C1 segment of cervical spinal cord (tissue), 14 donors: ENCODE measurements around the gene ARPC2.
"Not testable (repeated sequence)": the region's sequence is repeated elsewhere in the genome, so short reads cannot be mapped to it uniquely, and the experiment has no call there.

Experiments
- DNase-seq, 14 donors: peaks; one replicate each; lab custom pipeline; 2025; lab: John Stamatoyannopoulos, UW

Gene ARPC2

GRCh38 chr2:218270721-218271486 lies 53.9 kb downstream of the ARPC2 start:
- peak in 1 of 14 donors; percentile 58 for DNase-seq

- DNase-seq, result no peak
Observed at GRCh38 chr2:218271487-218271797, 54.5 kb downstream of the ARPC2 start.

- DNase-seq, result no peak
Observed at GRCh38 chr2:218271865-218272530, 55.0 kb downstream of the ARPC2 start.

GRCh38 chr2:218272531-218273212 lies 55.7 kb downstream of the ARPC2 start:
- DNase-seq, result peak in 12 of 14 donors; percentile 60 to 79 (median 73)

- DNase-seq, result not testable (repeated sequence)
Observed at GRCh38 chr2:218273214-218273907, 56.4 kb downstream of the ARPC2 start.

GRCh38 chr2:218273908-218274249 lies 56.9 kb downstream of the ARPC2 start:
- DNase-seq, result no peak

- no peak for DNase-seq
Observed at GRCh38 chr2:218274586-218274985, 57.6 kb downstream of the ARPC2 start.

GRCh38 chr2:218275371-218276072 lies 58.5 kb downstream of the ARPC2 start:
- DNase-seq, result no peak

- DNase-seq, result no peak
Observed at GRCh38 chr2:218276986-218277755, 60.2 kb downstream of the ARPC2 start.

- DNase-seq, result no peak
Observed at GRCh38 chr2:218277921-218278320, 60.9 kb downstream of the ARPC2 start.

- DNase-seq, result no peak
Observed at GRCh38 chr2:218278531-218279360, 61.8 kb downstream of the ARPC2 start.

GRCh38 chr2:218280260-218280870 lies 63.4 kb downstream of the ARPC2 start:
- no peak for DNase-seq

GRCh38 chr2:218281449-218281848 lies 64.5 kb downstream of the ARPC2 start:
- DNase-seq, result peak in 2 of 14 donors; percentile 26 to 36

- DNase-seq, result peak in 12 of 14 donors; percentile 18 to 78 (median 50)
Observed at GRCh38 chr2:218282173-218282991, 65.4 kb downstream of the ARPC2 start.

GRCh38 chr2:218284106-218284811 lies 67.3 kb downstream of the ARPC2 start:
- peak in 2 of 14 donors; percentile 36 to 37 for DNase-seq

- DNase-seq, result peak in 11 of 14 donors; percentile 26 to 76 (median 48)
Observed at GRCh38 chr2:218285604-218286003, 68.6 kb downstream of the ARPC2 start.

- peak; percentile 34 to 96 (median 82) for DNase-seq
Observed at GRCh38 chr2:218286570-218287459, 69.8 kb downstream of the ARPC2 start.
